Body of pancreas (tissue), 4 donors: ENCODE measurements around the gene GRP. TPM values are rescaled to one million over a fixed set of nuclear protein-coding genes. Genes with fewer than 3 reads are reported as not detected.

Experiments
- ATAC-seq: fragments of 150-250 bp; one replicate; pipeline ENCODE4 v1.9.1; 2016
- DNase-seq, 4 donors: peaks; one replicate each; pipeline ENCODE4 v3.0.0-alpha.2; 2019
- H3K27ac ChIP-seq, 4 donors: fragments of 200-600 bp; sonication (generic); 1 replicate in 3 of 4; 2 replicates in 1 of 4; pipeline versions ENCODE4 v1.5.1 to v1.6.1; 2016 to 2019; ENCODE audit warnings: mild to moderate bottlenecking in 1 of 4, mixed read lengths in 1 of 4, moderate library complexity in 1 of 4
- H3K27me3 ChIP-seq, 2 donors: fragments of 200-600 bp; sonication (generic); one replicate each; pipeline ENCODE4 v1.6.0; 2016; ENCODE audit warnings: mild to moderate bottlenecking in 1 of 2
- H3K36me3 ChIP-seq, 2 donors: fragments of 200-600 bp; sonication (generic); replicated peaks in 1 of 2; 2 replicates each; pipeline ENCODE4 v1.5.1; 2016; ENCODE audit warnings: low read depth in 2 of 2; ENCODE audit not compliant: insufficient read depth in 1 of 2
- H3K4me1 ChIP-seq: fragments of 200-600 bp; sonication (generic); one replicate; pipeline ENCODE4 v1.6.0; 2016
- H3K4me3 ChIP-seq, 2 donors: fragments of 200-600 bp; sonication (generic); 1 replicate in 1 of 2; 2 replicates in 1 of 2; pipeline ENCODE4 v1.5.1; 2016 to 2019
- H3K9me3 ChIP-seq, 3 donors: fragments of 200-600 bp; sonication (generic); 1 replicate in 2 of 3; 2 replicates in 1 of 3; pipeline ENCODE4 v1.5.1; 2016
- CTCF ChIP-seq, 7 experiments: fragments of 450-650 bp in 4 of 7; fragments of 200-600 bp in 3 of 7; sonication (generic) in 3 of 7; IDR thresholded peaks; one replicate each; pipeline ENCODE4 v1.5.1; 2016 to 2019; ENCODE audit warnings: antibody characterized with exemption in 7 of 7
- POLR2A ChIP-seq, 3 donors: fragments of 450-650 bp; IDR thresholded peaks; one replicate each; pipeline ENCODE4 v1.6.1; 2016; ENCODE audit warnings: antibody characterized with exemption in 3 of 3, mild to moderate bottlenecking in 2 of 3
- WGBS, 2 donors: methylation state at CpG; one replicate each; pipeline ENCODE4 v1.1.5; 2017; 5-methylcytosine and 5-hydroxymethylcytosine counted together
- intact Hi-C: fragments of 100-400 bp; cut with DNase I; formaldehyde crosslinking; loops from one replicate; pipeline ENCODE4 v1.15.1; 2023
- total RNA-seq, 2 donors: library from RNA; depleted of rRNA; stranded (reverse); fragments of >200 nt; gene quantifications; one replicate each; pipeline ENCODE4 v1.1.0, GENCODE V29; 2016

The GRP gene
- total RNA-seq, 2 donors from 2014 or later = 5.2 TPM; not detected in 1

- H3K27ac ChIP-seq = no peak overlapping the region
- H3K4me1 ChIP-seq = no peaks in the 10 kb centered on the region
- H3K27me3 ChIP-seq = no peaks in the 10 kb centered on the region
- no peak overlapping the region for H3K4me3 ChIP-seq
- intact Hi-C loops = no loop called here
- DNase-seq (no peak), ATAC-seq (no peak)
- no peak for TF ChIP-seq POLR2A (IDR thresholded peaks at IDR 0.05)
- TF ChIP-seq CTCF (IDR thresholded peaks at IDR 0.05) = no peak
- H3K9me3 ChIP-seq = no peaks in the 10 kb centered on the region
- 88 to 89% methylated on average over 6 of the region's 6 CpGs for WGBS, 2 donors
- H3K36me3 ChIP-seq = no peaks in the 10 kb centered on the region
These were observed 21.7 kb upstream of the GRP start for GRCh38 chr18:59198215-59198614.

- intact Hi-C loops = no loop called here
- Histone ChIP-seq H3K27ac (no peak overlapping the region), H3K4me1 (no peaks in the 10 kb centered on the region), H3K4me3 (no peak overlapping the region), H3K27me3 (no peaks in the 10 kb centered on the region), H3K9me3 (no peaks in the 10 kb centered on the region), H3K36me3 (no peaks in the 10 kb centered on the region)
- 73 to 85% methylated on average over 3 of the region's 3 CpGs for WGBS, 2 donors
- DNase-seq (no peak), ATAC-seq (no peak)
- TF ChIP-seq POLR2A (IDR thresholded peaks at IDR 0.05) (no peak), CTCF (IDR thresholded peaks at IDR 0.05) (no peak)
These were observed 19.2 kb upstream of the GRP start for GRCh38 chr18:59200787-59201186.

- Histone ChIP-seq H3K27me3 (no peaks in the 10 kb centered on the region), H3K4me3 (no peak overlapping the region), H3K9me3 (no peaks in the 10 kb centered on the region), H3K27ac (no peak overlapping the region), H3K4me1 (no peaks in the 10 kb centered on the region), H3K36me3 (no peaks in the 10 kb centered on the region)
- intact Hi-C loops = no loop called here
- TF ChIP-seq CTCF (IDR thresholded peaks at IDR 0.05) (no peak), POLR2A (IDR thresholded peaks at IDR 0.05) (no peak)
- DNase-seq (no peak), ATAC-seq (no peak)
These were observed 17.6 kb upstream of the GRP start for GRCh38 chr18:59202258-59202820.

- TF ChIP-seq CTCF (IDR thresholded peaks at IDR 0.05) (no peak), POLR2A (IDR thresholded peaks at IDR 0.05) (no peak)
- no peak for DNase-seq
- no peak for ATAC-seq
- WGBS, 2 donors = 84 to 91% methylated on average over 6 of the region's 6 CpGs
- no peak overlapping the region for H3K27ac ChIP-seq
- H3K9me3 ChIP-seq = no peaks in the 10 kb centered on the region
- H3K4me1 ChIP-seq = no peaks in the 10 kb centered on the region
- no peaks in the 10 kb centered on the region for H3K36me3 ChIP-seq
- H3K27me3 ChIP-seq = no peaks in the 10 kb centered on the region
- H3K4me3 ChIP-seq = no peak overlapping the region
- intact Hi-C loops = no loop called here
These were observed 12.5 kb upstream of the GRP start for GRCh38 chr18:59207506-59207905.

GRCh38 chr18:59208602-59209125, 11.3 kb upstream of the GRP start:
- Histone ChIP-seq H3K4me1 (no peaks in the 10 kb centered on the region), H3K27ac (no peak overlapping the region), H3K9me3 (no peaks in the 10 kb centered on the region), H3K36me3 (no peaks in the 10 kb centered on the region), H3K27me3 (no peaks in the 10 kb centered on the region), H3K4me3 (no peak overlapping the region)
- DNase-seq (no peak), ATAC-seq (no peak)
- TF ChIP-seq POLR2A (IDR thresholded peaks at IDR 0.05) (no peak), CTCF (IDR thresholded peaks at IDR 0.05) (no peak)
- intact Hi-C loops = no loop called here
- WGBS, 2 donors = 48 to 63% methylated on average over 6 of the region's 6 CpGs
